Iris pigment epithelial cell (primary cell): Measurements from ENCODE around the gene PRICKLE1.
"Not testable (repeated sequence)": the region's sequence is repeated elsewhere in the genome, so short reads cannot be mapped to it uniquely, and the experiment has no call there.

Experiments used
- DNase-seq: peaks from one replicate; pipeline ENCODE4 v3.0.0-alpha.2; 2011; ENCODE audit warnings: low read depth

PRICKLE1 gene

GRCh38 chr12:42556917-42557316 lies 32.6 kb downstream of the PRICKLE1 start:
- no peak for DNase-seq

GRCh38 chr12:42552822-42553221 lies 36.7 kb downstream of the PRICKLE1 start:
- DNase-seq, result no peak

GRCh38 chr12:42550800-42551199 lies 38.7 kb downstream of the PRICKLE1 start:
- DNase-seq, result no peak

GRCh38 chr12:42546709-42547108 lies 42.8 kb downstream of the PRICKLE1 start:
- no peak for DNase-seq

- DNase-seq, result no peak
Observed at GRCh38 chr12:42541965-42542364, 47.6 kb downstream of the PRICKLE1 start.

- not testable (repeated sequence) for DNase-seq
Observed at GRCh38 chr12:42541308-42541707, 48.2 kb downstream of the PRICKLE1 start.

GRCh38 chr12:42539696-42540095 lies 49.9 kb downstream of the PRICKLE1 start:
- no peak for DNase-seq

- no peak for DNase-seq
Observed at GRCh38 chr12:42538203-42538602, 51.3 kb downstream of the PRICKLE1 start.

- DNase-seq, result no peak
Observed at GRCh38 chr12:42534184-42534838, 55.2 kb downstream of the PRICKLE1 start.

GRCh38 chr12:42530284-42530683 lies 59.3 kb downstream of the PRICKLE1 start:
- no peak for DNase-seq

GRCh38 chr12:42525444-42525843 lies 64.1 kb downstream of the PRICKLE1 start:
- DNase-seq, result no peak

- DNase-seq, result no peak
Observed at GRCh38 chr12:42524716-42525115, 64.8 kb downstream of the PRICKLE1 start.

- DNase-seq, result no peak
Observed at GRCh38 chr12:42516573-42516972, 73.0 kb downstream of the PRICKLE1 start.

GRCh38 chr12:42511656-42512055 lies 77.9 kb downstream of the PRICKLE1 start:
- no peak for DNase-seq

GRCh38 chr12:42510823-42511222 lies 78.7 kb downstream of the PRICKLE1 start:
- no peak for DNase-seq

GRCh38 chr12:42508913-42509460 lies 80.6 kb downstream of the PRICKLE1 start:
- DNase-seq, result no peak

GRCh38 chr12:42507565-42507964 lies 82.0 kb downstream of the PRICKLE1 start:
- DNase-seq, result no peak

- no peak for DNase-seq
Observed at GRCh38 chr12:42507081-42507480, 82.5 kb downstream of the PRICKLE1 start.

GRCh38 chr12:42504049-42504448 lies 85.5 kb downstream of the PRICKLE1 start:
- peak; percentile 16 for DNase-seq

GRCh38 chr12:42502682-42503081 lies 86.9 kb downstream of the PRICKLE1 start:
- DNase-seq, result no peak

- DNase-seq, result peak; percentile 26
Observed at GRCh38 chr12:42498549-42499247, 90.8 kb downstream of the PRICKLE1 start.

GRCh38 chr12:42496886-42497285 lies 92.7 kb downstream of the PRICKLE1 start:
- no peak for DNase-seq

- DNase-seq, result no peak
Observed at GRCh38 chr12:42495244-42495643, 94.3 kb downstream of the PRICKLE1 start.
